GM19351 (cell line): ENCODE results near the gene KIF16B.
"Not testable (repeated sequence)": the region's sequence is repeated elsewhere in the genome, so short reads cannot be mapped to it uniquely, and the experiment has no call there.

Source experiments
- ATAC-seq: cut with Tn5 transposase; IDR thresholded peaks from one replicate; pipeline ENCODE4 v1.9.1; 2021; ENCODE audit warnings: mild to moderate bottlenecking, moderate library complexity; ENCODE audit not compliant: unreplicated experiment

KIF16B gene

GRCh38 chr20:16270314-16270931 lies 302.8 kb downstream of the KIF16B start:
- ATAC-seq, result no peak

- no peak for ATAC-seq
Observed at GRCh38 chr20:16267526-16267925, 305.7 kb downstream of the KIF16B start.

DNA sequence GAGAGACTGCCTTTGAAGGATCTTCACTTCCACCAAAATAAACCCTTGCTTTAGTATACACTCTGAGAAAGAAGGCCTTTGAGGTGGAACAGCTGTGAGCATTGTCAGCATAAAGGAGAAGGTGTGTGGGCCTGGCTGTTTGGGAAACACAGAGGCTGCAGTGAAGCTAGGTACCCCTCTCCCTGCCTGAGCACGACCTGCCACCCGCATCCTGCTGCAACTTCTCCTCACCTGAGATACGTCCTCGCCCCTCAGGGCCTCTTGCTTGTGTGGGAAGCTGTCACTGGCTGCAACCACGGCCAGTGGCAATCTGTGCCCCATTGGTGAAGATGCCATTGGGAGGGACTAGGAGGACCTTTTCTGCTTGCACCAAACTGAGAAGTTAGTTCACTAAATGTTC lies 307.9 kb downstream of the KIF16B start:
- ATAC-seq, result no peak

- ATAC-seq, result no peak
Observed at GRCh38 chr20:16263582-16263981, 309.7 kb downstream of the KIF16B start.

DNA sequence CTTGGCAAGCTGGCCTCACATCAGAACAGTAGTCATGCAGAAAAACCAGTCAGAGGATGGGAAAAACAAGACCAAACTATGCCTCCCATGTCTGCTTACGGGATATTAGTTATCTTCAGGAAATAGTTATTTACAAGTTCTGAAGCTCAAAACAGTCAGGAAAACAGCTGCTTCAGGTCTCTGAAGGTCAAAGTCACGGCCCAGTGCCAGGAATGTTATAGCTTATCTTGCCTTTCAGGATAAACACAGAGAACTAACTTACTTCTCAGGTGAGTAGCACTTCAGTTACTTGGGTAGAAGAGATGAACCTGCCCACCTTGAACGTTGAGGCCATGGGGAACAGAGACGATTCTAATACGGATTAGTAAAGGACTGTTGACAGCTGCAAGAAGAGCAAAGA lies 310.7 kb downstream of the KIF16B start:
- no peak for ATAC-seq

- no peak for ATAC-seq
Observed at GRCh38 chr20:16261733-16262273, 311.4 kb downstream of the KIF16B start.

DNA sequence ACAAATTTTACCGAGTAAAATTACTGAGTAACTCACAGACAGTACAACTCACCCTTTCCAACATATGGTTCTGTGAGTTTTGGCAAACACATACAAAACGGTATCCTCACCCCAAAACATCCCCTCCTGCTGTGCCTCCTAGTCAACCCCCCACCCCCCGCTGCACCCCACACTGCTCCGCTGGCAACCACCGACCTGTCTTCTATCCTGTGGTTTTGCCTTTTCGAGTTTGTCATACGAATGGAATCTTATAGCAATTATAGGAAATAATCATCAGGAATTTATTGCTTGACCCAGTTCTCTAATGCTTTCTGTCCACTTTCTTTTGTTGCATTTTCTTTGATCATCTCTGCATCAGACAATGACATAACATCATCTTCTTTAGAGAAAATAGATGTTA lies 312.3 kb downstream of the KIF16B start:
- no peak for ATAC-seq

GRCh38 chr20:16260133-16260532 lies 313.1 kb downstream of the KIF16B start:
- ATAC-seq, result not testable (repeated sequence)

DNA sequence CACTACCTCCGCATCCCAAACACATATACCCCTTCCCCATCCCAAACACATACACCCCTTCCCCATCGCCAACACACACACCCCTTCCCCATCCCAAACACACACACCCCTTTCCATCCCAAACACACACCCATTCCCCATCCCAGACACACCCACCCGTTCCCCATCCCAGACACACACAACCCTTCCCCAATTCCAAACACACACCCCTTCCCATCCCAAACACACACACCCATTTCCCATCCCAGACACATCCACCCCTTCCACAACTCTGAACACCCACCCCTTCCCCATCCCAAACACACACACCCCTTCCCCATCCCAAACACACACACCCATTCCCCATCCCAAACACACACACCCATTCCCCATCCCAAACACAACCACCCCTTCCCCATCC lies 314.5 kb downstream of the KIF16B start:
- ATAC-seq, result no peak

GRCh38 chr20:16257813-16258430 lies 315.3 kb downstream of the KIF16B start:
- ATAC-seq, result no peak

DNA sequence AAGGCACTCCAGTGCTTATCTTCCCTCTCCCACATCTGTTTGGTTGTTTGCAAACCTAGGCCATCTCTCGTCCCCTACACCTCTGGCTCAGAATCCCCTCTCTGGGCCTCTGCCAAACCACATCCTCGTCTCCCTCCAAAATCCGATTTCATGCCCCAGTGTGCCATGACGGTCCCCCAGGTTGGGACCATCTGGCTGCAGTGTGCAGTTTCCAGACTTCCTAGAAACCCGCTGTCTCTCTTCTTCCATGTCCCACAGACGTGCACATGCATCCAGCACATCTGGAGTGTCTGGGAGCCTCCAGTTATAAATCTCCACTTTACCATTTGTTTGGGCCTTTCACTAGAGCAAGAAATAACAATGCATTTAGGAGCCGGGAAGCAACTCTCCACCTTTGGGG lies 316.2 kb downstream of the KIF16B start:
- no peak for ATAC-seq

GRCh38 chr20:16246870-16247269 lies 326.4 kb downstream of the KIF16B start:
- no peak for ATAC-seq

- no peak for ATAC-seq
Observed at GRCh38 chr20:16246291-16246690, 327.0 kb downstream of the KIF16B start.

DNA sequence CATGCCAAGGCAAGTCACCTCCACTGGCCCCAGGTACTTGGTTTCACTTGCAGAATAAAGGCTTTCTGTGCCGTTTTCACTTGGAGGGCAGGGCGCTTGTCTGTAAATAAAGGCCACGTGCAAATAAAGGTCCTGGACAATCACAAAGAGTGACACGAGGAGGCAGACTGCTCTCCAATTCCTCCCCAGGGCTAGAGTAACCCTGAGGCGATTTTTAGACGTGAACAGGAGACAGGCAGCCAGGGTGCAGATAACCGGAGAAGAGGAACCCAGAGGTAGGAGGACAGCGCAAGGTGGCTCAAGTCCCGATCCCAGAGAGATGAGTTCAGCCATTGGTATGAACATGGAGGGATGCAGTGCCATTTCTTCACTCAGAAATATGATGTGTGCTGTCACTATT lies 327.4 kb downstream of the KIF16B start:
- ATAC-seq, result no peak

DNA sequence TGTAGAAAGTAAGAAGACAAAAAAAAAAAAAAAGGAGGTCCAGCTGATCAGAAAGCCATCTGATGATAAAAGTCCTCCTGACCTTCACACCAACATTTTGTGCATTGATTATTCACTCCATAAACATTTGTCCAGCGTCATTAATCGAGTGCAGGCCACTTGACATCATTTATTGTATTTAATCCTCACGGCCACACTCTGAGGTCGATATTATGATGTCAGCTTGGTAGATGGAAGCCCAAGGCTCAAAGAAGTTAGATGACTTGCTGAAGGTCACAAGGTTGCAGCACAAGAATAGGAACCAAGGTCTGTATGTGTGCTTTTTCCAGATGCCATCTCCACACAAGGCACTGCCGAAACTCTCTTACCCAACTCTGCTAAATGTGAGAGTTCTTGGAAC lies 328.4 kb downstream of the KIF16B start:
- no peak for ATAC-seq

DNA sequence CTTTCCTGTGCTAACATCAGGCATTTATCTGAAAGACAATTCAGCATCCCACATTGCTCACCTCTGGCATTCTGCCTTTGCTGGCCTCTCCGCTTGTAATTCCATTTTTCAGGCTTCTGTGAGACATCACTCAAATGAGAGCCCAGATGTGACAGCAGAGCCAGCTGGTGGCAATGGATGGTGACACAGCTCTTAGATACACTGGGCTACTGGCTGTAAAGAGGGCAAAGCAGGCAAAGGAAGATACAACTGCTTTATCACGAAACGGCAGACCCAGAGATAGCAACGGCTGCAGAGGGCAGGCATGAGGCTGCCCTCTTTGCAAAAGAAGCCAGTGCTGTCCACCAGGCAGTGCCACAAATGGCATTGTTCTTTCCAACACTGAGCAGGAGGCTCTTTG lies 329.8 kb downstream of the KIF16B start:
- no peak for ATAC-seq

- no peak for ATAC-seq
Observed at GRCh38 chr20:16241911-16242310, 331.3 kb downstream of the KIF16B start.

- ATAC-seq, result no peak
Observed at GRCh38 chr20:16240355-16240754, 332.9 kb downstream of the KIF16B start.

DNA sequence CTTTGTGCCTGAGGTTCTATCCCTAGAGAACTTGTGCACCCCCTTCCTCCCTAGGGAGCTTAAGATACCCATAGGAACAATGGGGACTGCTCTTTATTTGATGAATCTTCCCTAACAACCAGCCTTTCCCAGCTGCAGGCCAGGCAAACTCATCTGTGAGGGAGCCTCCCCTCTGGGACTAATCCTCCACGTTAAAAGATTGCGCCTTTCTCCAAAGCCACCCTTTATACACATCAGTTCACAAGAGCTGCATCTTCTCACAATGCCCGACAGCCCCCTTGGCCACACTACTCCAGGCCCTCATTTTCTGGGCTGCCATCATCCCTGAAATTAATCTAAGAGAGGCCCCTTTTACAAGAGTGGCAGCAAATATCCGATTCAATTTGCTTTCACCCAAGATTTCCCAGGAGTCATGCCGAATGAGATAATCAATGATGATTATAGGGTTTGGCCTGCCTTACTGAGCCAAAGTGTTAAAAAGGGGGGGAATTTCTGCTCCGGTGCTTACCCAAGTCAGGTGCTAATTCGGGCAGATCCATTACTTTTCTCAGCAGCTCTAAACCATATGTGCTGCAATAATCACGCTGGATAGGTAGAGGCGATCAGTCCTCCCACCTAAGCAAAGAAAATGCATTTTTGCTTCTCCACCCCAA lies 336.5 kb downstream of the KIF16B start:
- no peak for ATAC-seq

GRCh38 chr20:16230402-16230801 lies 342.8 kb downstream of the KIF16B start:
- no peak for ATAC-seq

- no peak for ATAC-seq
Observed at GRCh38 chr20:16229813-16230212, 343.4 kb downstream of the KIF16B start.

- ATAC-seq, result no peak
Observed at GRCh38 chr20:16228722-16229121, 344.5 kb downstream of the KIF16B start.
